A549 (cell line): Measurements from ENCODE around the gene RHBDF2. TPM values are rescaled to one million over a fixed set of nuclear protein-coding genes. Genes with fewer than 3 reads are reported as not detected.

Source experiments
- ATAC-seq, 2 experiments: fragments of 200-7000 bp in 1 of 2; fragments of >200 bp in 1 of 2; cut with Nextera tagmentation in 1 of 2; cut with Tn5 transposase in 1 of 2; 3 replicates each; pipeline versions ENCODE4 v1.8.0 to v1.9.1; 2018 to 2020; ENCODE audit warnings: mild to moderate bottlenecking in 1 of 2, moderate library complexity in 1 of 2
- CTCF ChIA-PET: fragments of 300-600 bp; sonication (Branson Sonifier 250); formaldehyde crosslinking; extraction: SDS; loops from one replicate; lab custom pipeline; 2021; ENCODE audit warnings: antibody characterized with exemption, inconsistent platforms; lab: Yijun Ruan, JAX
- POLR2A ChIA-PET: fragments of 350-600 bp; formaldehyde crosslinking; extraction: SDS; loops from one replicate; lab custom pipeline; 2021; ENCODE audit warnings: antibody characterized with exemption, inconsistent platforms; lab: Yijun Ruan, JAX
- DNase-seq, 2 experiments: peaks; one replicate each; pipeline versions ENCODE4 v3.0.0 to v3.0.0-alpha.2; 2011 to 2016; ENCODE audit warnings: low read depth in 1 of 2, low spot score in 1 of 2
- FAIRE-seq: peaks from 2 replicates; lab custom pipeline; 2011; peaks lifted over from hg19 to GRCh38; lab: Jason Lieb, UNC
- H3K27ac ChIP-seq, 2 experiments: fragments of >200 bp; sonication (Bioruptor Twin); formaldehyde crosslinking; 3 replicates each; pipeline ENCODE4 v1.5.1; 2016 to 2017
- H3K4me1 ChIP-seq: fragments of >200 bp; sonication (Bioruptor Twin); formaldehyde crosslinking; 3 replicates; pipeline ENCODE4 v1.6.1; 2016
- H3K4me2 ChIP-seq: fragments of >200 bp; sonication (Bioruptor Twin); formaldehyde crosslinking; 3 replicates; pipeline ENCODE4 v1.6.1; 2016
- H3K4me3 ChIP-seq: fragments of >200 bp; sonication (Bioruptor Twin); formaldehyde crosslinking; 3 replicates; pipeline ENCODE4 v1.5.1; 2016
- H3K9me3 ChIP-seq: fragments of >200 bp; sonication (Bioruptor Twin); formaldehyde crosslinking; 3 replicates; pipeline ENCODE4 v1.6.1; 2016
- BCL3 ChIP-seq: fragments of >200 bp; sonication (Bioruptor Twin); formaldehyde crosslinking; IDR thresholded peaks from 3 replicates; pipeline ENCODE4 v1.6.1; 2016
- CBX8 ChIP-seq: fragments of 200-600 bp; sonication (generic); IDR thresholded peaks from 2 replicates; pipeline ENCODE4 v1.6.1; 2016
- CEBPB ChIP-seq, 2 experiments: fragments of >200 bp in 1 of 2; sonication (Bioruptor Twin) in 1 of 2; formaldehyde crosslinking in 1 of 2; IDR thresholded peaks; 2 replicates each; pipeline ENCODE4 v1.6.1; 2012 to 2016
- CHD2 ChIP-seq: fragments of 150-350 bp; IDR thresholded peaks from 2 replicates; pipeline ENCODE4 v1.6.1; 2014; ENCODE audit warnings: low read length; ENCODE audit not compliant: partially characterized antibody
- EHF ChIP-seq: fragments of 250-450 bp; sonication (Bioruptor Pico); IDR thresholded peaks from 2 replicates; pipeline ENCODE4 v1.5.0; 2020; ENCODE audit warnings: mild to moderate bottlenecking
- EHMT2 ChIP-seq: fragments of 200-600 bp; sonication (generic); IDR thresholded peaks from 2 replicates; pipeline ENCODE4 v1.6.1; 2016; ENCODE audit warnings: antibody characterized with exemption, low read depth, mild to moderate bottlenecking, moderate library complexity
- ESRRA ChIP-seq: fragments of 150-350 bp; IDR thresholded peaks from 2 replicates; pipeline ENCODE4 v1.6.1; 2014; ENCODE audit warnings: mild to moderate bottlenecking, low read length, borderline replicate concordance
- FOSL2 ChIP-seq, 2 experiments: fragments of 450-650 bp in 1 of 2; fragments of >200 bp in 1 of 2; sonication (Bioruptor Twin) in 1 of 2; formaldehyde crosslinking; IDR thresholded peaks; 2 replicates each; pipeline versions ENCODE4 v1.5.0 to v1.6.1; 2016 to 2020; ENCODE audit warnings: mild to moderate bottlenecking in 1 of 2, moderate library complexity in 1 of 2
- HDAC2 ChIP-seq: fragments of 200-600 bp; sonication (generic); IDR thresholded peaks from 2 replicates; pipeline ENCODE4 v1.6.1; 2016
- HOXA7 ChIP-seq: fragments of 250-450 bp; sonication (Bioruptor Pico); IDR thresholded peaks from 2 replicates; pipeline ENCODE4 v1.5.0; 2020; ENCODE audit warnings: mild to moderate bottlenecking, moderate library complexity
- JUNB ChIP-seq: fragments of >200 bp; sonication (Bioruptor Twin); formaldehyde crosslinking; IDR thresholded peaks from 2 replicates; pipeline ENCODE4 v1.6.1; 2016
- KDM1A ChIP-seq: fragments of 200-600 bp; sonication (generic); IDR thresholded peaks from 2 replicates; pipeline ENCODE4 v1.6.1; 2016; ENCODE audit warnings: low read depth, mild to moderate bottlenecking
- KDM5A ChIP-seq: fragments of 200-600 bp; sonication (generic); IDR thresholded peaks from 2 replicates; pipeline ENCODE4 v1.6.1; 2016; ENCODE audit warnings: antibody characterized with exemption, mild to moderate bottlenecking
- MAFK ChIP-seq: fragments of 450-650 bp; IDR thresholded peaks from 2 replicates; pipeline ENCODE4 v1.6.1; 2014; ENCODE audit not compliant: partially characterized antibody
- MAZ ChIP-seq: fragments of 150-350 bp; IDR thresholded peaks from 2 replicates; pipeline ENCODE4 v1.6.1; 2014; ENCODE audit warnings: antibody characterized with exemption, low read depth, low read length, borderline replicate concordance
- NFE2L2 ChIP-seq: fragments of 150-350 bp; conservative IDR thresholded peaks from 2 replicates; pipeline ENCODE4 v1.6.1; 2014; ENCODE audit warnings: low read length
- NR3C1 ChIP-seq: fragments of >200 bp; sonication (Bioruptor Twin); formaldehyde crosslinking; IDR thresholded peaks from 3 replicates; pipeline ENCODE4 v1.6.1; 2017
- PHF8 ChIP-seq: fragments of 200-600 bp; sonication (generic); IDR thresholded peaks from 2 replicates; pipeline ENCODE4 v1.6.1; 2016; ENCODE audit warnings: low read depth, mild to moderate bottlenecking, antibody characterized with exemption, moderate library complexity, borderline replicate concordance
- POLR2AphosphoS2 ChIP-seq: conservative IDR thresholded peaks from 2 replicates; pipeline ENCODE4 v1.6.1; 2012; ENCODE audit warnings: low read length, improper control_type of control experiment, inconsistent platforms
- REST ChIP-seq: fragments of 200-600 bp; sonication (generic); IDR thresholded peaks from 2 replicates; pipeline ENCODE4 v1.6.1; 2016; ENCODE audit warnings: antibody characterized with exemption, mild to moderate bottlenecking, moderate library complexity
- RFX5 ChIP-seq: fragments of 450-650 bp; IDR thresholded peaks from 2 replicates; pipeline ENCODE4 v1.7.1; 2014; ENCODE audit warnings: antibody characterized with exemption, mild to moderate bottlenecking, moderate library complexity
- ZNF302 ChIP-seq: fragments of 250-450 bp; sonication (Bioruptor Pico); IDR thresholded peaks from 2 replicates; pipeline ENCODE4 v1.9.0; 2021; ENCODE audit warnings: inconsistent platforms, mild to moderate bottlenecking, moderate library complexity
- ZSCAN20 ChIP-seq: fragments of 250-450 bp; sonication (Bioruptor Pico); IDR thresholded peaks from 2 replicates; pipeline ENCODE4 v1.8.0; 2022; ENCODE audit warnings: mild to moderate bottlenecking, moderate library complexity
- WGBS: methylation state at CpG from one replicate; pipeline ENCODE4 v1.1.6; 2017; ENCODE audit errors: missing lambda C conversion rate; 5-methylcytosine and 5-hydroxymethylcytosine counted together
- polyA plus RNA-seq, 4 experiments: library from polyadenylated mRNA; depleted of rRNA in 3 of 4; stranded (reverse); fragments of >200 nt; fragmentation: RNase III in 1 of 4; extraction: RNeasy Plus Mini Kit Qiagen cat#74134 plus additional on column Dnase treatment in 1 of 4; gene quantifications; 2 replicates in 3 of 4; 3 replicates in 1 of 4; pipeline ENCODE4 v1.2.3, GENCODE V29; 2011 to 2017

RHBDF2 gene
- polyA plus RNA-seq, 2 of the 4 experiments (the other 2 are of a cell fraction) = 14.0 to 42.9 TPM

GRCh38 chr17:76538281-76538931 lies 37.2 kb upstream of the RHBDF2 start:
- Histone ChIP-seq H3K9me3 (no peaks in the 10 kb centered on the region), H3K4me3 (peak overlapping the region; percentile 44; the same call in 2 of the 3 replicates)
- POLR2A ChIA-PET = interaction anchor here (2.2 kb wide), 1 partner anchor 19 kb away, joined by 8 read pairs; no protein-coding TSS in a partner anchor
- TF ChIP-seq POLR2AphosphoS2 = no peak
- TF ChIP-seq, all 56 proteins: peak for 0
- WGBS = 87% methylated on average over 24 of the region's 37 CpGs
- Histone ChIP-seq H3K4me1 (peaks cover 13% of the 10 kb centered on the region), H3K4me2 (peak overlapping the region; percentile 92), H3K27ac (peak overlapping the region in 1 of 2 experiments; percentile 68; a peak in 4 of 6 replicates)
- CTCF ChIA-PET = interaction anchor here (0.6 to 17.7 kb wide), 7 partner anchors 10 to 152 kb away, joined by 3 to 362 read pairs (median 3); no protein-coding TSS in a partner anchor
- FAIRE-seq (no peak), ATAC-seq (no peak), DNase-seq (no peak)

- peak within 1 kb of the TSS; percentile 44 to 68; a peak in 4 of 6 replicates for H3K27ac ChIP-seq
- ATAC-seq = no peak
- ChIA-PET POLR2A (interaction anchor here (2.2 kb wide), 1 partner anchor 20 kb away, joined by 8 read pairs; no protein-coding TSS in a partner anchor), CTCF (interaction anchor here (0.5 to 17.7 kb wide), 8 partner anchors 8 to 130 kb away, joined by 3 to 362 read pairs (median 3); no protein-coding TSS in a partner anchor)
- WGBS = 46% methylated on average over 35 of the region's 95 CpGs
- H3K4me2 ChIP-seq = peak within 1 kb of the TSS; percentile 92
- no peaks in the 10 kb centered on the region for H3K9me3 ChIP-seq
- FAIRE-seq = no peak
- TF ChIP-seq MAZ (no peak), CBX8 (no peak), BCL3 (no peak), HDAC2 (no peak), MAFK (no peak), RFX5 (no peak), ESRRA (no peak), EHF (CRISPR knock-in tag) (no peak), POLR2AphosphoS2 (no peak), EHMT2 (no peak)
- DNase-seq = no peak
- H3K4me1 ChIP-seq = peaks cover 13% of the 10 kb centered on the region
- H3K4me3 ChIP-seq = peak within 1 kb of the TSS; percentile 44
Measured at GRCh38 chr17:76537578-76538280, 36.5 kb upstream of the RHBDF2 start, which contains the start of gene CYGB. CYGB (minus strand) TSS chr17:76537709; CDS start chr17:76537542, 167 bp downstream.

GRCh38 chr17:76537288-76537577 lies 36.0 kb upstream of the RHBDF2 start:
- H3K4me1 ChIP-seq = peaks cover 13% of the 10 kb centered on the region
- FAIRE-seq (no peak), DNase-seq (no peak), ATAC-seq (no peak)
- ChIA-PET POLR2A (interaction anchor here (2.2 kb wide), 1 partner anchor 20 kb away, joined by 8 read pairs; no protein-coding TSS in a partner anchor), CTCF (interaction anchor here (0.5 to 17.7 kb wide), 9 partner anchors 8 to 156 kb away, joined by 3 to 362 read pairs (median 3); partner anchors contain the start of gene ST6GALNAC2)
- 66% methylated on average over 19 of the region's 26 CpGs for WGBS
- peak overlapping the region; percentile 92 for H3K4me2 ChIP-seq
- peak overlapping the region; percentile 44 to 68; a peak in 4 of 6 replicates for H3K27ac ChIP-seq
- TF ChIP-seq HOXA7 (CRISPR knock-in tag) (no peak), KDM1A (no peak), ZSCAN20 (CRISPR knock-in tag) (no peak), ZNF302 (CRISPR knock-in tag) (no peak), KDM5A (no peak), HDAC2 (no peak), CHD2 (no peak), REST (no peak), CEBPB (IDR thresholded peaks at IDR 0.05) (no peak), BCL3 (no peak), FOSL2 (IDR thresholded peaks at IDR 0.05) (no peak), FOSL2 (CRISPR knock-in tag; IDR thresholded peaks at IDR 0.05) (no peak), NR3C1 (no peak), MAFK (no peak), JUNB (no peak), PHF8 (no peak), NFE2L2 (no peak)
- no peaks in the 10 kb centered on the region for H3K9me3 ChIP-seq
- peak overlapping the region; percentile 44 for H3K4me3 ChIP-seq
